Thyroid gland (tissue), 4 donors: Measurements from ENCODE around the gene MVB12B. TPM values are rescaled to one million over a fixed set of nuclear protein-coding genes. Genes with fewer than 3 reads are reported as not detected.

Experiments
- DNase-seq, 2 donors: peaks; one replicate each; pipeline ENCODE4 v3.0.0-alpha.2; 2019
- H3K27ac ChIP-seq, 3 donors: fragments of 200-600 bp; sonication (generic); 1 replicate in 2 of 3; 2 replicates in 1 of 3; pipeline ENCODE4 v1.5.1; 2016 to 2019; ENCODE audit warnings: mild to moderate bottlenecking in 1 of 3, moderate library complexity in 1 of 3
- H3K27me3 ChIP-seq: fragments of 200-600 bp; sonication (generic); one replicate; pipeline ENCODE4 v1.5.1; 2019
- H3K36me3 ChIP-seq, 2 donors: fragments of 200-600 bp; sonication (generic); one replicate each; pipeline ENCODE4 v1.5.1; 2016 to 2019
- H3K4me1 ChIP-seq, 2 donors: fragments of 200-600 bp; sonication (generic); one replicate each; pipeline ENCODE4 v1.5.1; 2017 to 2019
- H3K4me3 ChIP-seq, 3 donors: fragments of 200-600 bp; sonication (generic); replicated peaks in 1 of 3; 1 replicate in 2 of 3; 2 replicates in 1 of 3; pipeline ENCODE4 v1.5.1; 2016; ENCODE audit warnings: mild to moderate bottlenecking in 1 of 3
- H3K9me3 ChIP-seq: fragments of 200-600 bp; sonication (generic); one replicate; pipeline ENCODE4 v1.5.1; 2017
- POLR2A ChIP-seq, 2 donors: fragments of 450-650 bp; IDR thresholded peaks; one replicate each; pipeline ENCODE4 v1.6.1; 2017; ENCODE audit warnings: antibody characterized with exemption in 2 of 2, mild to moderate bottlenecking in 2 of 2, moderate library complexity in 1 of 2
- WGBS, 2 donors: methylation state at CpG; one replicate each; pipeline ENCODE4 v1.1.5; 2017; 5-methylcytosine and 5-hydroxymethylcytosine counted together
- intact Hi-C: fragments of 100-400 bp; cut with DNase I; formaldehyde crosslinking; loops from one replicate; pipeline ENCODE4 v1.15.1; 2023
- total RNA-seq, 4 donors: library from RNA; depleted of rRNA; stranded (reverse); fragments of >200 nt; gene quantifications; one replicate each; pipeline ENCODE4 v1.2.3, GENCODE V29; 2016
- TF ChIP-seq, protein P1 (sequence below), 6 experiments: fragments of 200-600 bp in 3 of 6; fragments of 450-650 bp in 3 of 6; sonication (generic) in 3 of 6; IDR thresholded peaks; one replicate each; pipeline ENCODE4 v1.5.1; 2016 to 2019; ENCODE audit warnings: antibody characterized with exemption in 6 of 6, mild to moderate bottlenecking in 2 of 6, inconsistent platforms in 1 of 6, moderate library complexity in 1 of 6

MVB12B gene
- total RNA-seq, 4 donors from 2014 or later: 13.4 to 19.3 (median 15.5) TPM

DNA sequence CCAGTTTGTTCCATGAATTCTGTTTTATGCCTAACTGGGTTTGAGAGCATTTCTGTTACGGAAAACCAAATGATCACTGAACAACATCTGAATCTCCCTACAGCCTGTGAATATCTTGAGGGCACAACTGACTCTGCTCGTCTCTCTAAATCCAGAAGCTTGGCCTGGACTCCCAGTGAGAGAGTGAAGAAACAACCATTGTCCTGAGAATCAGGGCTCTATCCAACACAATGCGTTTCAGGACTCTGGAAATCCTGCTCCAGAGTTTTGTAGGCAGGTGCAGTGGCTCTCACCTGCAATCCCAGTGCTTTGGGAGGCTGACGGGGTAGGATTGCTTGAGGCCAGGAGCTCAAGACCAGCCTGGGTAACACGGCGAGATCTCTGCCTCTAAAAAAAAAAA is 7.8 kb upstream of the MVB12B start:
- no peak overlapping the region for H3K27ac ChIP-seq
- 94 to 96% methylated on average over 6 of the region's 6 CpGs for WGBS, 2 donors
- H3K4me1 ChIP-seq: no peaks in the 10 kb centered on the region
- DNase-seq: no peak
- no peaks in the 10 kb centered on the region for H3K9me3 ChIP-seq
- TF ChIP-seq, protein P1, sequence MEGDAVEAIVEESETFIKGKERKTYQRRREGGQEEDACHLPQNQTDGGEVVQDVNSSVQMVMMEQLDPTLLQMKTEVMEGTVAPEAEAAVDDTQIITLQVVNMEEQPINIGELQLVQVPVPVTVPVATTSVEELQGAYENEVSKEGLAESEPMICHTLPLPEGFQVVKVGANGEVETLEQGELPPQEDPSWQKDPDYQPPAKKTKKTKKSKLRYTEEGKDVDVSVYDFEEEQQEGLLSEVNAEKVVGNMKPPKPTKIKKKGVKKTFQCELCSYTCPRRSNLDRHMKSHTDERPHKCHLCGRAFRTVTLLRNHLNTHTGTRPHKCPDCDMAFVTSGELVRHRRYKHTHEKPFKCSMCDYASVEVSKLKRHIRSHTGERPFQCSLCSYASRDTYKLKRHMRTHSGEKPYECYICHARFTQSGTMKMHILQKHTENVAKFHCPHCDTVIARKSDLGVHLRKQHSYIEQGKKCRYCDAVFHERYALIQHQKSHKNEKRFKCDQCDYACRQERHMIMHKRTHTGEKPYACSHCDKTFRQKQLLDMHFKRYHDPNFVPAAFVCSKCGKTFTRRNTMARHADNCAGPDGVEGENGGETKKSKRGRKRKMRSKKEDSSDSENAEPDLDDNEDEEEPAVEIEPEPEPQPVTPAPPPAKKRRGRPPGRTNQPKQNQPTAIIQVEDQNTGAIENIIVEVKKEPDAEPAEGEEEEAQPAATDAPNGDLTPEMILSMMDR (IDR thresholded peaks at IDR 0.05): no peak
- no peak for TF ChIP-seq POLR2A (IDR thresholded peaks at IDR 0.05)
- no peaks in the 10 kb centered on the region for H3K27me3 ChIP-seq
- intact Hi-C loops: loop anchor here (5.0 kb wide), 1 partner anchor 78 kb away; no protein-coding TSS in a partner anchor
- no peak overlapping the region for H3K4me3 ChIP-seq
- no peaks in the 10 kb centered on the region for H3K36me3 ChIP-seq

DNA sequence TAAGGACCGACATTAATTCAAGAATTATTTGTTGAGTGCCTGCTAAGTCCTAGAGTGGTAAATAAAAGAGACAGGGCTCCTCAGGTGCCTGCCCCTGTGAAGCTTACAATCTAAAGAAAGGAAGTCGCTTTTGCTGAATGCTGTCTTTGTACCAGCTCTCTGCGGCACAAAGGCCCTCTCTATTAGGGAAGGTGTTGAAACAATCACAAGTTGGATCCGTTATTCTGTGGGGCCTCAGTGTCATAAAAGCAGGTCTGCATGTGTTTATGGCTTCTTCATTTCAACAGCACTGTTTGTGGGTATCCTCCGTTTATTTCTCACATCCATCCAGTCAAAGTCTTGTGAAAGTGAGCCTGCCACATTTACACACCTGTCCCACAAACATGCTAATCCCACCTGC is 7.0 kb upstream of the MVB12B start:
- no peak for TF ChIP-seq POLR2A (IDR thresholded peaks at IDR 0.05)
- TF ChIP-seq, protein P1 (IDR thresholded peaks at IDR 0.05): no peak
- H3K4me1 ChIP-seq: no peaks in the 10 kb centered on the region
- intact Hi-C loops: loop anchor here (5.0 kb wide), 1 partner anchor 78 kb away; no protein-coding TSS in a partner anchor

DNA sequence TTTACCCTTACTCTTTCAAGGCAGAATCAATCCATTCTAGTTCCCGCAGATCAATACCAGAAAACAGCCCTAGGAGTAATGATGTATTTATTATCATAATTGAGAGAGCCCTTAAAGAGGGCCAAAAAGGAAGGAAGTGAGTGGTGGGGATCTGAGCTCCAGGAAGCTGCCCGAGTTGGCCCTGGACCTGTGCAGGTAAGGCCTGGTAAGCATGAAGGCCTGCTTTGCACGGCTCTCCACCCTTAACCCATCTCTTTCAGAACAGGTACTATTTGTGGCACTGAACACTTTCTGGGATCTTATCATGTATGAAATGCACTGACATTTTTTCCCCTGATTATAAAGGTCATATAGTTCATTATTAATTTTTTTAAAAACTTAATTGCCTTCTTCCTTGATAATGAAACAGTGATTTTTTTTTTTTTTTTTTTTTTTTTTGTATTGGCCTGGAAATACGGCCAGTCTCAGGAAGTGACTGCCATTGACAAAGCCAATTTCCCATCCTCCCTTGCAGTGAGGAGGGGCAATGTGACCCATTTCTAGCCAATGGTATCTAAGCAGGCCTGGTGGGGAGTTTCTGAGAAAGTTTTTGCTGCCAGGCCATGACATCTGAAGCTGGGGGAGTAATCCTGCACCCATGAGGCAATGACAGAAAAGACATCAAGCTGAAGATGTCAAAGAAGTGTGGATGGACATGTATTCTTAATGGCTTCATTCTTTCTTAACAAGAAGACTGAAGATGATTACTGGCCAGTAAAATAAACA is 6.3 kb upstream of the MVB12B start:
- H3K4me1 ChIP-seq: no peaks in the 10 kb centered on the region
- H3K9me3 ChIP-seq: no peaks in the 10 kb centered on the region
- intact Hi-C loops: no loop called here
- no peak for DNase-seq
- H3K4me3 ChIP-seq: no peak overlapping the region
- 67 to 77% methylated on average over 4 of the region's 4 CpGs for WGBS, 2 donors
- H3K27me3 ChIP-seq: no peaks in the 10 kb centered on the region
- TF ChIP-seq POLR2A (IDR thresholded peaks at IDR 0.05): no peak
- TF ChIP-seq, protein P1 (IDR thresholded peaks at IDR 0.05): no peak
- no peak overlapping the region for H3K27ac ChIP-seq
- no peaks in the 10 kb centered on the region for H3K36me3 ChIP-seq

More for the DNA sequence above, 7.0 kb upstream of the MVB12B start:
- WGBS, 2 donors: 89 to 93% methylated on average over 5 of the region's 5 CpGs
- Histone ChIP-seq H3K36me3 (no peaks in the 10 kb centered on the region), H3K9me3 (no peaks in the 10 kb centered on the region), H3K27me3 (no peaks in the 10 kb centered on the region), H3K27ac (no peak overlapping the region), H3K4me3 (no peak overlapping the region)
- DNase-seq: no peak

DNA sequence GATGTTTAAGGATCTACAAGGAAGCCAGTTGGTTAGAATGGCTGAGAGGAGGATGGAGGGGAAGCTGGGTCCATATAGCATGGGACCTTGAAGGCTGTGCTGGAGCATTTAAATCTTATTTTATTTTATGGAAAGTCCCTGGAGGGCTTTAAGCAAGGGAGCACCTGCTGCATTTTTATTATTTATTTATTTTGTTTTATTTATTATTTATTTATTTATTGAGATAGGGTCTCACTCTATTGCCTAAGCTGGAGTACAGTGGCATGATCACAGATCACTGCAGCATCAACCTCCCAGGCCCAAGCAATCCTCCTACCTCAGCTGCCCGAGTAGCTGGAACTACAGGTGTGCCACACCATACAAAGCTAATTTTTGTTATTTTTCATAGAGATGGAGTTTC is 4.9 kb upstream of the MVB12B start:
- Histone ChIP-seq H3K27me3 (no peaks in the 10 kb centered on the region), H3K4me3 (no peak overlapping the region), H3K9me3 (no peaks in the 10 kb centered on the region), H3K36me3 (no peaks in the 10 kb centered on the region), H3K27ac (no peak overlapping the region), H3K4me1 (peaks cover 0 to 5% of the 10 kb centered on the region in 2 donors)
- 97% methylated on average over 1 of the region's 1 CpG for WGBS, 2 donors
- TF ChIP-seq, protein P1 (IDR thresholded peaks at IDR 0.05): no peak
- no peak for TF ChIP-seq POLR2A (IDR thresholded peaks at IDR 0.05)
- DNase-seq: no peak
- intact Hi-C loops: no loop called here

DNA sequence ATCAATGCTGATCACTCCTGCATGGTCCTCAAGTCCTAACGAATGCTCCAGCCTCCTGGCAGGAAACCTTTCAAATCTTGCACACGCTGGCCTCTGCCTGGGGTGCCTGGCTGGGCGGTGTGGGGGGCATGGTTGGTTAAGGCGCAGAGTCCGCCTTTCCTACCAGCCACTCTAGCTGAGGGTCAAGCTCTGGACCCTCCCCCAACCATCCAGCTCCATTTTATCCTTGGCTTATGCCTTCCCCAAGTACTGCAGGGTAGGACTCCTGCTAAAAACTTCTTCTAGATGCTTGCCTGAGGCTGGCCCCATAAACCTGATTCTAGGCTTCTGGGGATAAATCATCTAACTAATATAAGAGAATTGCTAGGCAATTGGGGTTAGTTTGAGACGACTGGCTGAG is 808 bp upstream of the MVB12B start:
- Histone ChIP-seq H3K4me1 (peaks cover 10 to 20% of the 10 kb centered on the region in 2 donors), H3K9me3 (no peaks in the 10 kb centered on the region), H3K27ac (peak overlapping the region in 2 of 3 donors; percentile 67 to 79), H3K4me3 (peak overlapping the region in 2 of 3 donors; percentile 34 to 44), H3K36me3 (no peaks in the 10 kb centered on the region), H3K27me3 (no peaks in the 10 kb centered on the region)
- intact Hi-C loops: no loop called here
- WGBS, 2 donors: 75 to 79% methylated on average over 6 of the region's 6 CpGs
- TF ChIP-seq, protein P1 (IDR thresholded peaks at IDR 0.05): no peak
- no peak for TF ChIP-seq POLR2A (IDR thresholded peaks at IDR 0.05)
- no peak for DNase-seq
